ENCODE measurements around the gene ABCA1.

ABCA1 gene

DNA sequence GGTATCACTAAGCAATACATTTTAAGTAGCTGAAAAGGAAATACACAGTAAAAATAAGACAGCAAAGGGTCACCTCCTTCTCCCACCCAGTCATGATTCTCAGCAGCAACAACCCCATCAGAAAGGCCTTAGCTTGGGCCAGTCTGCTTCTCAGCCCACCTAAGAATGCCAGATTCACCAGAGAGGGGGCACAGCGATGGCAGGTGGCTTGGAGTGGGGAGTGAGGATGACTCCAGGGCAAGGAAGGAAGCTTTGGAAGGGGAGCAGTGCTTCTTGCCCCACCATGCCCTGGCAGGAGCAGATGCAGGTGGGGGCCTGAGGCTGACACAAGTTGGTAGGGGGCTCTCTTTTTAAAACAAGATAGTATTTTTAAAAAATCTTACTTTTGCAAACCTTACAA lies 51.4 kb downstream of the ABCA1 start:
- DNase-seq (ENCODE audit: extremely low spot score), result no peak
- ChIA-PET CTCF (interaction anchor here (0.6 kb wide), 1 partner anchor 23 kb away, joined by 3 read pairs; no protein-coding TSS in a partner anchor), POLR2A (no interaction called here)
- no peak for TF ChIP-seq SUZ12 (IDR thresholded peaks at IDR 0.05)
- TF ChIP-seq ELF4 (IDR thresholded peaks at IDR 0.05), result no peak
- TF ChIP-seq SP1 (IDR thresholded peaks at IDR 0.05), result no peak
- no peak for TF ChIP-seq FOXM1 (IDR thresholded peaks at IDR 0.05; ENCODE audit: borderline replicate concordance)
- TF ChIP-seq CTBP1 (IDR thresholded peaks at IDR 0.05; ENCODE audit: borderline replicate concordance), result no peak
- no peak for TF ChIP-seq ARNT (IDR thresholded peaks at IDR 0.05)
- TF ChIP-seq, protein P1, sequence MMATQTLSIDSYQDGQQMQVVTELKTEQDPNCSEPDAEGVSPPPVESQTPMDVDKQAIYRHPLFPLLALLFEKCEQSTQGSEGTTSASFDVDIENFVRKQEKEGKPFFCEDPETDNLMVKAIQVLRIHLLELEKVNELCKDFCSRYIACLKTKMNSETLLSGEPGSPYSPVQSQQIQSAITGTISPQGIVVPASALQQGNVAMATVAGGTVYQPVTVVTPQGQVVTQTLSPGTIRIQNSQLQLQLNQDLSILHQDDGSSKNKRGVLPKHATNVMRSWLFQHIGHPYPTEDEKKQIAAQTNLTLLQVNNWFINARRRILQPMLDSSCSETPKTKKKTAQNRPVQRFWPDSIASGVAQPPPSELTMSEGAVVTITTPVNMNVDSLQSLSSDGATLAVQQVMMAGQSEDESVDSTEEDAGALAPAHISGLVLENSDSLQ (IDR thresholded peaks at IDR 0.05), result no peak
- TF ChIP-seq ZNF384 (IDR thresholded peaks at IDR 0.05), result no peak
- TF ChIP-seq LEF1 (IDR thresholded peaks at IDR 0.05; ENCODE audit: borderline replicate concordance), result no peak
- no peak for TF ChIP-seq NFRKB (IDR thresholded peaks at IDR 0.05)
- TF ChIP-seq HDGF (IDR thresholded peaks at IDR 0.05; ENCODE audit: borderline replicate concordance), result no peak
- TF ChIP-seq FOXA1 (IDR thresholded peaks at IDR 0.05), result no peak
- no peak for TF ChIP-seq L3MBTL2 (conservative IDR thresholded peaks at IDR 0.05)
- TF ChIP-seq TARDBP (IDR thresholded peaks at IDR 0.05), result no peak
- TF ChIP-seq BHLHE40 (IDR thresholded peaks at IDR 0.05; ENCODE audit: borderline replicate concordance), result no peak
- TF ChIP-seq FOXK2 (IDR thresholded peaks at IDR 0.05), result no peak

DNA sequence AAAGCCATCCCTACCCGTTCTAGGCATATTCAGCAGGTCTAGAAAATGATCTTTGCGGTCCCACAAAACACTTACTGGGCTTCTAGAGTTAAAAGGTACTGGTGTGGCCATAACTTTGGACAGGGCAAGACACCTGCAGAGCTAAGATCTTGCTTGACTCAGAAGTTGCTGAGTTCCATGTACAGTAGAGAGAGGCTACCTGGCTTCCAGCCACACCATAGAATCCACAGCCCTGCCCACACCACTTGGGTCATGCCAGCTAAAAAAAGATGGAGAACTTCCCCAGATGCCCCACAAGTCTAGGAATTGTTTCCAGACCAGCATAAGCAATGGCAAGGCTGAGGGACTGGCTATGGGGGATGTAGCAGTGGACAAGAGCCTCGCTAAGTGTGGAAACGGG lies 52.1 kb downstream of the ABCA1 start:
- no peak for DNase-seq (ENCODE audit: extremely low spot score)
- TF ChIP-seq SUZ12 (IDR thresholded peaks at IDR 0.05), result no peak
- TF ChIP-seq NFRKB (IDR thresholded peaks at IDR 0.05), result no peak
- TF ChIP-seq L3MBTL2 (conservative IDR thresholded peaks at IDR 0.05), result no peak
- TF ChIP-seq LEF1 (IDR thresholded peaks at IDR 0.05; ENCODE audit: borderline replicate concordance), result no peak
- TF ChIP-seq FOXA1 (IDR thresholded peaks at IDR 0.05), result no peak
- no peak for TF ChIP-seq BHLHE40 (IDR thresholded peaks at IDR 0.05; ENCODE audit: borderline replicate concordance)
- TF ChIP-seq TARDBP (IDR thresholded peaks at IDR 0.05), result no peak
- no peak for TF ChIP-seq ELF4 (IDR thresholded peaks at IDR 0.05)
- no peak for TF ChIP-seq FOXM1 (IDR thresholded peaks at IDR 0.05; ENCODE audit: borderline replicate concordance)
- no peak for TF ChIP-seq ARNT (IDR thresholded peaks at IDR 0.05)
- TF ChIP-seq CTBP1 (IDR thresholded peaks at IDR 0.05; ENCODE audit: borderline replicate concordance), result no peak
- no peak for TF ChIP-seq ZNF384 (IDR thresholded peaks at IDR 0.05)
- TF ChIP-seq HDGF (IDR thresholded peaks at IDR 0.05; ENCODE audit: borderline replicate concordance), result no peak
- no peak for TF ChIP-seq FOXK2 (IDR thresholded peaks at IDR 0.05)
- no peak for TF ChIP-seq SP1 (IDR thresholded peaks at IDR 0.05)
- POLR2A ChIA-PET, result no interaction called here
- CTCF ChIA-PET, result no interaction called here

DNA sequence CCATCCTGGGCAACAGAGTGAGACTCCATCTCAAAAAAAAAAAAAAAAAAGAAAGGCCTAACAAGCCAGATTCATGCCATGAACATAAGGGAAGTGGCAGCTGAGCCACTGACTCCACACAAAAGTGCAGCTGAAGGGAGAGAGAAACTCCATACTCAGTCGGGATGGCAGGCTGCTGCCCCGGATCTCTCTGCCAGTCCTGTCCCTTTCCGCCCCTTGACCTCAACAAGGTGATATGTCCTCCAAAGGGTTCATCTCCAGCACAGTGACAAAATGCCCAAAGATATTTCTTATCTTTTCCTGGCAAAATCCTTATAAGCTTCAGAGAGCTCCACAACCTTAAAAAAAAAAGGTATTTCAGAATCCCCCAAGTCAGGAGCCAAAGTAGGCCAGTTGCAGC lies 52.6 kb downstream of the ABCA1 start:
- DNase-seq (ENCODE audit: extremely low spot score), result no peak
- ChIA-PET POLR2A (no interaction called here), CTCF (no interaction called here)
- TF ChIP-seq ELF4 (IDR thresholded peaks at IDR 0.05) (no peak), SUZ12 (IDR thresholded peaks at IDR 0.05) (no peak), FOXA1 (IDR thresholded peaks at IDR 0.05) (no peak), BHLHE40 (IDR thresholded peaks at IDR 0.05; ENCODE audit: borderline replicate concordance) (no peak), L3MBTL2 (conservative IDR thresholded peaks at IDR 0.05) (no peak)

DNA sequence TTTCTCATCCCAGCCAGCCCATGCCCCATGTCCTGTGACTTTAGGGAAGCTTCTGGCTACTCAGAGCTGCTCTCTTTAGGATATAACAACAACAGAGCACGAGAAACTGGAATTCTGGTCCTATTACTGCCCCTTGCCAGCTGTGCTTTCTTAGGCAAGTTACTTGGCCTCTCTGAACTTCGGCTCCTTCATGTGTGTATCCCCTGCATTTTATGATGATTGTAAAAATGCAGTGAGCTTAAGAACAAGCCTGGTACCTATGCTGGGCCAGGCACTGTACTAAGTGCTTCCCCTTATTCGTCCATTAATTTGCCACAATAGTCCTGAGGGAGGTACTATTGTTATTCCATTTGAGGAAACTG lies 54.5 kb downstream of the ABCA1 start:
- ChIA-PET POLR2A (no interaction called here), CTCF (interaction anchor here (1.4 kb wide), 1 partner anchor 10 kb away, joined by 4 read pairs; no protein-coding TSS in a partner anchor)
- no peak for TF ChIP-seq FOXM1 (IDR thresholded peaks at IDR 0.05; ENCODE audit: borderline replicate concordance)
- no peak for TF ChIP-seq ARNT (IDR thresholded peaks at IDR 0.05)
- TF ChIP-seq ELF4 (IDR thresholded peaks at IDR 0.05), result no peak
- TF ChIP-seq, protein P1 (IDR thresholded peaks at IDR 0.05), result no peak
- no peak for TF ChIP-seq L3MBTL2 (conservative IDR thresholded peaks at IDR 0.05)
- no peak for DNase-seq (ENCODE audit: extremely low spot score)

- DNase-seq (ENCODE audit: extremely low spot score), result no peak
- ChIA-PET POLR2A (no interaction called here), CTCF (interaction anchor here (1.4 kb wide), 1 partner anchor 10 kb away, joined by 4 read pairs; no protein-coding TSS in a partner anchor)
- TF ChIP-seq NFRKB (IDR thresholded peaks at IDR 0.05) (no peak), L3MBTL2 (conservative IDR thresholded peaks at IDR 0.05) (no peak), ZNF384 (IDR thresholded peaks at IDR 0.05) (no peak), SUZ12 (IDR thresholded peaks at IDR 0.05) (no peak), FOXK2 (IDR thresholded peaks at IDR 0.05) (no peak), FOXA1 (IDR thresholded peaks at IDR 0.05) (no peak)
Observed at GRCh38 chr9:104872656-104873488, 55.1 kb downstream of the ABCA1 start.

DNA sequence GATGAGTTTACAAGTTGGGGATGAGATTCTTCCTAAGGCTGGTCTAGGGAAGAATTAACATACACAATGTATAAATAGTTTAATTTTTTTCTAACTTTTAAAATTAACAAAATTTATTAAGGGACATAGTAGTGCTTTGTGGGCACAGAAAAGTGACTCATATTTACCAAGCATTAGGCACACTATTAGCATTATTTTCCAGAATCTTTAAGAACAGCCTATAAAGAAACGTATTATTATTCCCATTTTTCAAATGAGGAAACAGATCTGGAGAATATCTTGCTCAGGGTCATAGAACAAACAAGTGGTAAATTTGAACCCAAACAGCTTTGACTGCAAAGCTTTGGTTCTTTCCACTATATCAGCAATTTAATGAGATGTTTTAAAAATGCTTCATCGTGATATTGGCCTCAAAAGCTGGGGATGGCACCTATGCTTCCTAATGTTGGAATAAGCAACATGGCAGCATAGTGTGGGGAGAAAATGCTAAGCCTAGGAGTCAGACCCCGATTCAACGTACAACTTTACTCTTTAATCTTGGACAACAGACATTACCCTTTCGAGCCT lies 55.9 kb downstream of the ABCA1 start:
- DNase-seq (ENCODE audit: extremely low spot score), result no peak
- TF ChIP-seq LEF1 (IDR thresholded peaks at IDR 0.05; ENCODE audit: borderline replicate concordance), result no peak
- no peak for TF ChIP-seq ELF4 (IDR thresholded peaks at IDR 0.05)
- TF ChIP-seq ZNF384 (IDR thresholded peaks at IDR 0.05), result no peak
- no peak for TF ChIP-seq ARNT (IDR thresholded peaks at IDR 0.05)
- no peak for TF ChIP-seq FOXK2 (IDR thresholded peaks at IDR 0.05)
- TF ChIP-seq NFRKB (IDR thresholded peaks at IDR 0.05), result no peak
- no peak for TF ChIP-seq L3MBTL2 (conservative IDR thresholded peaks at IDR 0.05)
- no peak for TF ChIP-seq CTBP1 (IDR thresholded peaks at IDR 0.05; ENCODE audit: borderline replicate concordance)
- TF ChIP-seq SP1 (IDR thresholded peaks at IDR 0.05), result no peak
- TF ChIP-seq, protein P1 (IDR thresholded peaks at IDR 0.05), result no peak
- no peak for TF ChIP-seq BHLHE40 (IDR thresholded peaks at IDR 0.05; ENCODE audit: borderline replicate concordance)
- no peak for TF ChIP-seq HDGF (IDR thresholded peaks at IDR 0.05; ENCODE audit: borderline replicate concordance)
- TF ChIP-seq FOXM1 (IDR thresholded peaks at IDR 0.05; ENCODE audit: borderline replicate concordance), result no peak
- no peak for TF ChIP-seq TARDBP (IDR thresholded peaks at IDR 0.05)
- POLR2A ChIA-PET, result no interaction called here
- CTCF ChIA-PET, result no interaction called here
